WERI-Rb-1 (cell line): Measurements from ENCODE around the gene LHPP.

Source experiments
- DNase-seq: peaks from one replicate; pipeline ENCODE4 v3.0.0-alpha.2; 2020
- H3K27ac ChIP-seq: fragments of 250-450 bp; sonication (Bioruptor Pico); 2 replicates; pipeline ENCODE4 v1.5.1; 2020; ENCODE audit warnings: mild to moderate bottlenecking, moderate library complexity
- H3K27me3 ChIP-seq: fragments of 250-450 bp; sonication (Bioruptor Pico); 2 replicates; pipeline ENCODE4 v1.5.1; 2021; ENCODE audit warnings: mild to moderate bottlenecking, low read depth, moderate library complexity; ENCODE audit not compliant: insufficient read depth, severe bottlenecking
- H3K36me3 ChIP-seq: fragments of 250-450 bp; sonication (Bioruptor Pico); 2 replicates; pipeline ENCODE4 v1.5.1; 2020; ENCODE audit warnings: mild to moderate bottlenecking, moderate library complexity
- H3K4me3 ChIP-seq: 2 replicates; pipeline ENCODE4 v1.5.1; 2011; ENCODE audit warnings: low read depth, mild to moderate bottlenecking, control low read depth, low read length
- H3K9me3 ChIP-seq: fragments of 250-450 bp; sonication (Bioruptor Pico); 2 replicates; pipeline ENCODE4 v1.5.1; 2021; ENCODE audit warnings: mild to moderate bottlenecking, moderate library complexity; ENCODE audit not compliant: severe bottlenecking
- TF ChIP-seq, protein P1 (sequence below): IDR thresholded peaks from 2 replicates; pipeline ENCODE4 v1.5.1; 2011; ENCODE audit warnings: low read depth, mild to moderate bottlenecking, control low read depth, inconsistent platforms, low read length

LHPP gene

DNA sequence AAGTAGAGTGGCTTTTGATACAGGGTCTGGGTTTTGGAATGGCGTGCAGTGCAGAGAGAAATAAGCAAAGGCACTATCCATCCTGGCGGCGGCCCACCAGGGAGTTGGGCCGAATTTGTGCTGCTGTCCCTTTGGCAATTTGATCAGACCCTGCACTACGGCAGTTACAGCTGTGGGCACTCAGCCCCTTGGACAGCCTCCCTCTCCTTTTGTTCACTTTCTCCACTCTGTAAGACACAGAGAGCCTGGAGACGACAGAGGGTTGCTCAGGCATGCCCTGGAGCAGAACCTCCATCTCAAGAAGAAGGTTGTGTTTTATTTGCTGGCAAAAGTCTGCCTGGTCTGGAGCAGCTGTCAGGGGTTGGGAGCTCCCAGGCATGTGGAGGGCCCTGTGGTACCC is 55.8 kb downstream of the LHPP start:
- H3K9me3 ChIP-seq: no peaks in the 10 kb centered on the region
- no peaks in the 10 kb centered on the region for H3K27me3 ChIP-seq
- H3K36me3 ChIP-seq: no peaks in the 10 kb centered on the region
- H3K27ac ChIP-seq: no peak overlapping the region
- no peak for DNase-seq
- TF ChIP-seq, protein P1, sequence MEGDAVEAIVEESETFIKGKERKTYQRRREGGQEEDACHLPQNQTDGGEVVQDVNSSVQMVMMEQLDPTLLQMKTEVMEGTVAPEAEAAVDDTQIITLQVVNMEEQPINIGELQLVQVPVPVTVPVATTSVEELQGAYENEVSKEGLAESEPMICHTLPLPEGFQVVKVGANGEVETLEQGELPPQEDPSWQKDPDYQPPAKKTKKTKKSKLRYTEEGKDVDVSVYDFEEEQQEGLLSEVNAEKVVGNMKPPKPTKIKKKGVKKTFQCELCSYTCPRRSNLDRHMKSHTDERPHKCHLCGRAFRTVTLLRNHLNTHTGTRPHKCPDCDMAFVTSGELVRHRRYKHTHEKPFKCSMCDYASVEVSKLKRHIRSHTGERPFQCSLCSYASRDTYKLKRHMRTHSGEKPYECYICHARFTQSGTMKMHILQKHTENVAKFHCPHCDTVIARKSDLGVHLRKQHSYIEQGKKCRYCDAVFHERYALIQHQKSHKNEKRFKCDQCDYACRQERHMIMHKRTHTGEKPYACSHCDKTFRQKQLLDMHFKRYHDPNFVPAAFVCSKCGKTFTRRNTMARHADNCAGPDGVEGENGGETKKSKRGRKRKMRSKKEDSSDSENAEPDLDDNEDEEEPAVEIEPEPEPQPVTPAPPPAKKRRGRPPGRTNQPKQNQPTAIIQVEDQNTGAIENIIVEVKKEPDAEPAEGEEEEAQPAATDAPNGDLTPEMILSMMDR: no peak
- H3K4me3 ChIP-seq: no peak overlapping the region

DNA sequence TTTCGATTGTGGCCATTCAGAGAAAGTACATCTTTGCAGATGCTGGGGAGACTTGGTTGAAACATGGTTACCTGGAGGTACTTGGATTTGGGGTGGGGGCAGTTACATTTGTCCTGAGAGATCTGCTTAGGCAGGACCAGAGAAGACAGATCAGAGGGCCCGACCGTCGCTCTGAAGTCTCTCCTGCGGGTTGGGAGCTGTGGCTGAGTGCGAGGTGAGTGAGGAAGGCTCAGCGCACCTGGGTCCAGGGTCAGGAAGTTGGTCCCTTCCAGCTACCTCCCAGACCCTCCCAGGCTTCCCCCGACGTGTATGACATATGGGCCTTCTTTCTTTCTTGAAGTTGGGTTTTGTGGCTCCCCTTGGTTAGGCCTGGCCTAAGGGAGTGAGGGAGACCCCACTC is 56.3 kb downstream of the LHPP start:
- Histone ChIP-seq H3K27ac (no peak overlapping the region), H3K36me3 (no peaks in the 10 kb centered on the region), H3K4me3 (no peak overlapping the region), H3K9me3 (no peaks in the 10 kb centered on the region), H3K27me3 (no peaks in the 10 kb centered on the region)
- TF ChIP-seq, protein P1: no peak
- no peak for DNase-seq

DNA sequence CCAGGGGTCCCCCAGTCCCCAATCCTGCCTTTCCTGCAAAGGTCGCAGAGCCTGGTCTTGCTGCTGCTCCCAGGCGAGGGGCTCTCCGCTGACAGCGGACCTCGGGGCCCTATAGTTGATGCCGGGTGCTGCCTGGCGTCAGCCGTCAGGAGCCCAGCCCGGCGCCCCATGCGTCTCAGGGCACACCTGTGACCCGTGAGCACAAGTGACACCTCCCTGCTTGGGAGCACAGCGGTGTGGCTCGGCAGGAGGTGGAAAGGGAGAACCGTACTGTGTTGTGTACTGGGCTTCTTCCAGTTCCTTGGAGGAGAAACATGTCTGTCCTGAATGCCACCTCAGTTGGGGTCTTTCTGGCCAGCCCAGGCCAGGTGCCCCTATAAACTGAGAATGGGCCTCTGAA is 56.7 kb downstream of the LHPP start:
- H3K4me3 ChIP-seq: no peak overlapping the region
- no peaks in the 10 kb centered on the region for H3K9me3 ChIP-seq
- TF ChIP-seq, protein P1: no peak
- H3K27me3 ChIP-seq: no peaks in the 10 kb centered on the region
- no peaks in the 10 kb centered on the region for H3K36me3 ChIP-seq
- no peak overlapping the region for H3K27ac ChIP-seq
- DNase-seq: no peak

DNA sequence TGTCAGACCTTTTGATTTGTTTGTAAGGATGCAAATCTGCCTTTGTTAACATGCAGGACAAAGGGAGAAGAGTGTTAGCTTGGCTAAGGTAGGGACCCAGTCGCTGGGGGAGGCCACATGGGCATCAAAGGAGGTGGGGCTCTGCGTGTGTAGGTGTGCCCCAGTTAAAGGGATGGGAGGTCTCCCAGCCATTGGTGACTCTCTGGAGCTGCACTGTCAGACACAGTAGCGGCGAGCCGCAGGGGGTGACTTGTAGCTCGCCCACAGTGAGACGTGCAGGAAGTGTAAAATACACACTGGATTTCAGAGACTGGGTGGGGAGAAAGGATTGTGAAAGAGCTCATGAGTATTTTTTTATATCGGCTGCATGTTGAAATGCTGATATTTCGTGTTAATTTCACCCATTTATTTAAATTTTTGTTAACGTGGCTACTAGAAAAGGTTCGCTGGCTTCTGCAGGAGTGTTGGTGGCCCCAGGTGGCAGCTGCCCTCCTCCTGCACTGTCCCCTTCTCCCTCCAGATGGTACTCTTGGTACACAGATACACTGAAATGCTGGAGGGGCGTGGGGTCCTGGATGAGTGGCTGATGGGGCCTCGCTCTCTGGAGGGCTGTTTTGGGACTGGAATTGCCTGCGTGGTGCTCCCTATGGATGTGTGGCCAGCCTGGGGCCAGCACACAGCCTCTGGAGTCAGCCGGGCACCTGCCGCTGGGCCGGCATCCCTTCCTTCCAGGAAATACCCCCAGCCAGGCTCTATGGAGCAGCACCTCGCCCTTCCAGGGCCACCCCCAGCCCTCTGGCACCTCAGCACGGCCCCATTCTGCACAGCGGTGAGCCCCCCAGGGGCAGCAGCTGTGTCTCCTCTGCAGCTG is 59.2 kb downstream of the LHPP start:
- Histone ChIP-seq H3K27ac (no peak overlapping the region), H3K4me3 (no peak overlapping the region), H3K27me3 (no peaks in the 10 kb centered on the region), H3K36me3 (no peaks in the 10 kb centered on the region), H3K9me3 (no peaks in the 10 kb centered on the region)
- TF ChIP-seq, protein P1: 0 out of 2 replicates have a peak, but pooled peaks have one; percentile 26
- DNase-seq: no peak

DNA sequence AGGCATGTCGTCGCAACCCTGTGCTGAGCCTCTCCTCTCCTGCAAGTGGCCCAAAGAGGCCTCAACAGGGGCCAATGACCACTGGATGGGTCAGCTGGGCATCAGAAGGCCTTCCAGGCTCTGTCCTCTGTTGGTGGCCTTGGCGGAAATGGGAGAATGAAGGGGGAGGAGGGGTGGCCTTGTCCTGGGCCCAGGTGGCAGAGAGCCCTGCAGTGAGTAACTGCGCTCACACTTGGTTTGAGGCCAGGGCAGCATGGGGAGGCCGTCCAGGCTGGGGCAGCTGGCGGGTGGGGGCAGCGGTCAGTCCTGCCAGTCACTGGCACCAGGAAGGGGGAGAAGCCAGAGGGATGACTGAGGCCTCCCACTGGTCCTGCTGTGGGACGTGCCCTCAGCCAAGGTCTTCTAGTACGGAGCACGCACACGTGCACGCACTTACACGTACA is 59.8 kb downstream of the LHPP start:
- no peaks in the 10 kb centered on the region for H3K36me3 ChIP-seq
- no peak overlapping the region for H3K27ac ChIP-seq
- TF ChIP-seq, protein P1: no peak
- H3K9me3 ChIP-seq: no peaks in the 10 kb centered on the region
- DNase-seq: no peak
- no peak overlapping the region for H3K4me3 ChIP-seq
- no peaks in the 10 kb centered on the region for H3K27me3 ChIP-seq
